PC-3 (cell line): Measurements from ENCODE around the gene WDFY3. TPM values are rescaled to one million over a fixed set of nuclear protein-coding genes. Genes with fewer than 3 reads are reported as not detected.

ENCODE experiments used
- ATAC-seq: fragments of 200-7000 bp; cut with Tn5 transposase; 2 replicates; pipeline ENCODE4 v1.9.1; 2020; ENCODE audit warnings: mild to moderate bottlenecking, moderate library complexity
- BruUV-seq: library from RNA; stranded (reverse); fragments of 400-500 nt; replicated peaks from 2 replicates; lab custom pipeline; 2021; lab: Mats Ljungman, UMichigan
- CTCF ChIA-PET: fragments of 300-600 bp; sonication (Branson Sonifier 250); formaldehyde crosslinking; loops from one replicate; lab custom pipeline; 2022; ENCODE audit warnings: antibody characterized with exemption; lab: Charles Lee
- POLR2A ChIA-PET: fragments of 300-600 bp; sonication (Branson Sonifier 250); formaldehyde crosslinking; loops from one replicate; lab custom pipeline; 2022; ENCODE audit warnings: antibody characterized with exemption; ENCODE audit not compliant: unreplicated experiment; lab: Charles Lee
- DNase-seq: peaks from one replicate; pipeline ENCODE4 v3.0.0-alpha.2; 2015
- H2AFZ ChIP-seq: fragments of 300-600 bp; sonication (generic); 2 replicates; pipeline ENCODE4 v1.6.0; 2016; ENCODE audit warnings: antibody characterized with exemption, low read length
- H3F3A ChIP-seq: fragments of 300-600 bp; sonication (generic); one replicate; pipeline ENCODE4 v1.6.0; 2017; ENCODE audit warnings: antibody characterized with exemption, low read length, control low read depth, mild to moderate bottlenecking; ENCODE audit not compliant: unreplicated experiment
- H3K27ac ChIP-seq: fragments of 300-600 bp; sonication (generic); 2 replicates; pipeline ENCODE4 v1.5.1; 2016; ENCODE audit warnings: mild to moderate bottlenecking, low read length
- H3K27me3 ChIP-seq: fragments of 300-600 bp; sonication (generic); 2 replicates; pipeline ENCODE4 v1.6.1; 2016; ENCODE audit warnings: low read length, mixed read lengths
- H3K36me3 ChIP-seq: fragments of 300-600 bp; sonication (generic); 2 replicates; pipeline ENCODE4 v1.6.1; 2016; ENCODE audit warnings: low read depth, mixed run types, low read length, mixed read lengths
- H3K4me1 ChIP-seq: fragments of 300-600 bp; sonication (generic); 2 replicates; pipeline ENCODE4 v1.5.1; 2016; ENCODE audit warnings: low read length; ENCODE audit not compliant: insufficient read depth
- H3K4me2 ChIP-seq: fragments of 300-600 bp; sonication (generic); 2 replicates; pipeline ENCODE4 v1.6.0; 2016; ENCODE audit warnings: low read length
- H3K4me3 ChIP-seq: fragments of 300-600 bp; sonication (generic); 2 replicates; pipeline ENCODE4 v1.5.1; 2016; ENCODE audit warnings: mild to moderate bottlenecking, low read length, mixed read lengths
- H3K79me2 ChIP-seq: fragments of 300-600 bp; sonication (generic); 2 replicates; pipeline ENCODE4 v1.6.1; 2017; ENCODE audit warnings: low read length, mixed read lengths
- H3K9ac ChIP-seq: fragments of 300-600 bp; sonication (generic); 2 replicates; pipeline ENCODE4 v1.6.0; 2016; ENCODE audit warnings: mild to moderate bottlenecking, low read length
- H3K9me2 ChIP-seq: fragments of 300-600 bp; sonication (generic); replicated peaks from 2 replicates; pipeline ENCODE4 v1.6.1; 2016; ENCODE audit warnings: mixed run types, low read length, mixed read lengths
- H3K9me3 ChIP-seq: fragments of 300-600 bp; sonication (generic); 2 replicates; pipeline ENCODE4 v1.6.1; 2016; ENCODE audit warnings: low read length, mixed read lengths
- H4K20me1 ChIP-seq: fragments of 300-600 bp; sonication (generic); 2 replicates; pipeline ENCODE4 v1.6.1; 2016; ENCODE audit warnings: low read length, mixed read lengths
- CTCF ChIP-seq: fragments of 300-600 bp; sonication (generic); conservative IDR thresholded peaks from 2 replicates; pipeline ENCODE4 v1.5.1; 2017; ENCODE audit warnings: antibody characterized with exemption, low read depth, mild to moderate bottlenecking, low read length
- EZH2 ChIP-seq: fragments of 300-600 bp; sonication (generic); IDR thresholded peaks from one replicate; pipeline ENCODE4 v1.6.1; 2017; ENCODE audit warnings: antibody characterized with exemption, mild to moderate bottlenecking, low read length; ENCODE audit not compliant: unreplicated experiment
- EZH2phosphoT487 ChIP-seq: fragments of 300-600 bp; sonication (generic); IDR thresholded peaks from 2 replicates; pipeline ENCODE4 v1.6.1; 2018; ENCODE audit warnings: mild to moderate bottlenecking, antibody characterized with exemption, low read length, borderline replicate concordance
- intact Hi-C: fragments of 100-400 bp; cut with micrococcal nuclease; formaldehyde crosslinking; loops from 2 replicates; pipeline ENCODE4 v1.9.0; 2023
- total RNA-seq: library from RNA; depleted of rRNA; stranded (reverse); fragments of >200 nt; gene quantifications from 2 replicates; pipeline ENCODE4 v1.2.3, GENCODE V29; 2014

WDFY3 gene
- total RNA-seq, 1 experiment from 2014 or later: 23.1 TPM

GRCh38 chr4:84740057-84740456 lies 226.4 kb downstream of the WDFY3 start:
- intact Hi-C loops: no loop called here
- TF ChIP-seq EZH2phosphoT487: no peak
- TF ChIP-seq CTCF: no peak
- TF ChIP-seq EZH2: no peak

GRCh38 chr4:84738622-84739021 lies 227.9 kb downstream of the WDFY3 start:
- Histone ChIP-seq H3K27me3 (no peaks in the 10 kb centered on the region), H2AFZ (no peak overlapping the region), H3K36me3 (peaks cover 8% of the 10 kb centered on the region), H3K9ac (no peak overlapping the region), H3K27ac (no peak overlapping the region), H3K9me2 (no peaks in the 10 kb centered on the region), H3K79me2 (no peaks in the 10 kb centered on the region), H4K20me1 (no peaks in the 10 kb centered on the region), H3K4me2 (no peak overlapping the region), H3K4me3 (no peak overlapping the region), H3K4me1 (no peaks in the 10 kb centered on the region), H3F3A (no peaks in the 10 kb centered on the region), H3K9me3 (no peaks in the 10 kb centered on the region)
- TF ChIP-seq EZH2: no peak
- TF ChIP-seq EZH2phosphoT487: no peak
- TF ChIP-seq CTCF: no peak
- no TSS peak for BruUV-seq
- ATAC-seq (no peak), DNase-seq (no peak)
- ChIA-PET CTCF (no interaction called here), POLR2A (no interaction called here)
- intact Hi-C loops: no loop called here

More at GRCh38 chr4:84740057-84740456, 226.4 kb downstream of the WDFY3 start:
- Histone ChIP-seq H3K27me3 (no peaks in the 10 kb centered on the region), H3K27ac (no peak overlapping the region), H4K20me1 (no peaks in the 10 kb centered on the region), H3K36me3 (peaks cover 4% of the 10 kb centered on the region), H3K4me3 (no peak overlapping the region), H2AFZ (no peak overlapping the region), H3K9ac (no peak overlapping the region), H3K79me2 (no peaks in the 10 kb centered on the region), H3K9me2 (no peaks in the 10 kb centered on the region), H3K4me2 (no peak overlapping the region), H3F3A (no peaks in the 10 kb centered on the region), H3K9me3 (no peaks in the 10 kb centered on the region), H3K4me1 (no peaks in the 10 kb centered on the region)
- ChIA-PET POLR2A (no interaction called here), CTCF (no interaction called here)
- no TSS peak for BruUV-seq
- no peak for ATAC-seq
- no peak for DNase-seq

- Histone ChIP-seq H3K9ac (no peak overlapping the region), H4K20me1 (no peaks in the 10 kb centered on the region), H3K4me1 (no peaks in the 10 kb centered on the region), H3K27me3 (no peaks in the 10 kb centered on the region), H3K9me3 (no peaks in the 10 kb centered on the region), H3K4me3 (no peak overlapping the region), H3K9me2 (no peaks in the 10 kb centered on the region), H2AFZ (no peak overlapping the region), H3F3A (no peaks in the 10 kb centered on the region), H3K27ac (no peak overlapping the region), H3K4me2 (no peak overlapping the region), H3K79me2 (no peaks in the 10 kb centered on the region), H3K36me3 (peaks cover 10% of the 10 kb centered on the region)
- DNase-seq (no peak), ATAC-seq (no peak)
- no TSS peak for BruUV-seq
- ChIA-PET CTCF (no interaction called here), POLR2A (no interaction called here)
- intact Hi-C loops: no loop called here
- TF ChIP-seq CTCF: no peak
- no peak for TF ChIP-seq EZH2
- no peak for TF ChIP-seq EZH2phosphoT487
Measured at GRCh38 chr4:84737656-84738055, 228.8 kb downstream of the WDFY3 start.
